ENCODE results near the gene PTPN23. TPM values are rescaled to one million over a fixed set of nuclear protein-coding genes. Genes with fewer than 3 reads are reported as not detected.

The PTPN23 gene
- polyA plus RNA-seq, 1 donor from 2014 or later = 36.2 TPM

- TF ChIP-seq RAD21 (conservative IDR thresholded peaks at IDR 0.05) (no peak), TAF1 (IDR thresholded peaks at IDR 0.05; ENCODE audit: low read depth) (no peak), REST (IDR thresholded peaks at IDR 0.05; ENCODE audit: borderline replicate concordance) (no peak), CTCF (IDR thresholded peaks at IDR 0.05; ENCODE audit: poor library complexity, severe bottlenecking) (no peak), POLR2AphosphoS5 (IDR thresholded peaks at IDR 0.05) (no peak), EP300 (conservative IDR thresholded peaks at IDR 0.05; ENCODE audit: poor library complexity, severe bottlenecking) (no peak), MXI1 (conservative IDR thresholded peaks at IDR 0.05; ENCODE audit: poor library complexity, severe bottlenecking) (no peak), SMC3 (conservative IDR thresholded peaks at IDR 0.05; ENCODE audit: poor library complexity) (no peak), EZH2 (IDR thresholded peaks at IDR 0.05; ENCODE audit: borderline replicate concordance, insufficient read depth, low read length, poor library complexity, severe bottlenecking) (no peak)
- H3K9ac ChIP-seq (ENCODE audit: low read length) = no peak overlapping the region
- H3K4me2 ChIP-seq (ENCODE audit: low read length) = no peak overlapping the region
- H2AFZ ChIP-seq (ENCODE audit: low read depth, low read length) = no peak overlapping the region
- no peaks in the 10 kb centered on the region for H3K9me2 ChIP-seq (ENCODE audit: insufficient read depth, low read length)
- no peak overlapping the region for H3K27ac ChIP-seq (ENCODE audit: low read length)
- no peaks in the 10 kb centered on the region for H3K79me2 ChIP-seq (replicated peaks; ENCODE audit: insufficient read depth, low read length)
- H3F3A ChIP-seq (ENCODE audit: insufficient read depth, low read length, poor library complexity, severe bottlenecking) = no peaks in the 10 kb centered on the region
- H3K27me3 ChIP-seq (ENCODE audit: insufficient read depth, low read depth, low read length) = no peaks in the 10 kb centered on the region
- H3K9me3 ChIP-seq (ENCODE audit: low read length) = no peaks in the 10 kb centered on the region
- H4K20me1 ChIP-seq (ENCODE audit: insufficient read depth) = no peaks in the 10 kb centered on the region
- no peaks in the 10 kb centered on the region for H3K36me3 ChIP-seq (ENCODE audit: insufficient read depth, low read length)
- no peak overlapping the region for H3K4me3 ChIP-seq (ENCODE audit: low read length)
These were observed 48.9 kb downstream of the PTPN23 start for GRCh38 chr3:47429476-47430270.

DNA sequence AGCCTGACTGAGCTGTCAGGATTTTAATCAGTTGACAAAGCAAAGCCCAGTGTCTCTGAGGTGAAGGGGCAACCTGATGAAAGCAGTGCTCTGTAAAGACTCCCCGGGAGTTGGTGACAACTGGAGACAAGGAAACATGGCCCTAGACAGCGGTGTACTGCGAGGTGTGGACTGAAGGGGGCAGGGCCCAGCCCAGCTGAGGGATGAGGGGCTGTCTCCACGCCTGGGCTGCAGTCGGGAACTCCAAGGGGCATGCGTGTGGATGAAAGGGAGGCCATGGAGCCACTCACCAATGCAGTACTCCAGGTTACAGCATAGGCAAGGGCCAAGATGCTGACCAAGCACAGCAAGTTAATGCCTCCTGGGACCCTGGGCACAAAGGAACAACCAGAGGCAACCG is 49.8 kb downstream of the PTPN23 start:
- no peak for TF ChIP-seq RAD21 (conservative IDR thresholded peaks at IDR 0.05)
- no peak for TF ChIP-seq EP300 (conservative IDR thresholded peaks at IDR 0.05; ENCODE audit: poor library complexity, severe bottlenecking)
- no peak for TF ChIP-seq POLR2AphosphoS5 (IDR thresholded peaks at IDR 0.05)
- TF ChIP-seq CTCF (IDR thresholded peaks at IDR 0.05; ENCODE audit: poor library complexity, severe bottlenecking) = no peak
- TF ChIP-seq TAF1 (IDR thresholded peaks at IDR 0.05; ENCODE audit: low read depth) = no peak
- H3K9ac ChIP-seq (ENCODE audit: low read length) = no peak overlapping the region
- H3F3A ChIP-seq (ENCODE audit: insufficient read depth, low read length, poor library complexity, severe bottlenecking) = no peaks in the 10 kb centered on the region
- no peaks in the 10 kb centered on the region for H3K27me3 ChIP-seq (ENCODE audit: insufficient read depth, low read depth, low read length)
- H3K9me3 ChIP-seq (ENCODE audit: low read length) = no peaks in the 10 kb centered on the region
- H4K20me1 ChIP-seq (ENCODE audit: insufficient read depth) = no peaks in the 10 kb centered on the region
- no peak overlapping the region for H3K4me3 ChIP-seq (ENCODE audit: low read length)
- no peak overlapping the region for H3K27ac ChIP-seq (ENCODE audit: low read length)
- no peaks in the 10 kb centered on the region for H3K36me3 ChIP-seq (ENCODE audit: insufficient read depth, low read length)
- no peaks in the 10 kb centered on the region for H3K79me2 ChIP-seq (replicated peaks; ENCODE audit: insufficient read depth, low read length)
- H3K9me2 ChIP-seq (ENCODE audit: insufficient read depth, low read length) = no peaks in the 10 kb centered on the region
- no peak overlapping the region for H3K4me2 ChIP-seq (ENCODE audit: low read length)
- H2AFZ ChIP-seq (ENCODE audit: low read depth, low read length) = no peak overlapping the region

All from neural cell (in vitro differentiated cells).